Fibroblast of lung (primary cell): ENCODE results near the gene TAS2R19.

Source experiments
- CTCF ChIP-seq, 2 donors: IDR thresholded peaks in 1 of 2; conservative IDR thresholded peaks in 1 of 2; 1 replicate in 1 of 2; 2 replicates in 1 of 2; pipeline ENCODE4 v1.5.1; 2011 to 2012; ENCODE audit warnings: low read length in 2 of 2, control low read depth in 1 of 2, inconsistent platforms in 1 of 2, low read depth in 1 of 2, mild to moderate bottlenecking in 1 of 2
- EZH2 ChIP-seq: IDR thresholded peaks from 2 replicates; pipeline ENCODE4 v1.5.1; 2012; ENCODE audit warnings: low read length, control low read depth, mild to moderate bottlenecking; ENCODE audit errors: missing control alignments

GRCh38 chr12:10994307-10994706 is 28.1 kb downstream of the TAS2R19 start:
- no peak for TF ChIP-seq CTCF (conservative IDR thresholded peaks at IDR 0.05 in 1 of 2, IDR thresholded peaks at IDR 0.05 in 1 of 2; ENCODE audit: low read depth in 1 of 2, low read length in 2 of 2)
- TF ChIP-seq EZH2 = no peak
